Renal cortex interstitium (tissue), 11 donors: ENCODE measurements around the gene OVAAL. TPM values are rescaled to one million over a fixed set of nuclear protein-coding genes. Genes with fewer than 3 reads are reported as not detected.

ENCODE experiments used
- DNase-seq, 11 donors: peaks; one replicate each; pipeline ENCODE4 v3.0.0-alpha.2; 2013; ENCODE audit warnings: low read depth in 9 of 11, low spot score in 4 of 11; ENCODE audit errors: extremely low read depth in 1 of 11
- polyA plus RNA-seq, 3 donors: library from polyadenylated mRNA; unstranded; fragments of 120-200 nt; gene quantifications; one replicate each; pipeline ENCODE4 v1.2.1, GENCODE V29; 2013; ENCODE audit not compliant: insufficient read length in 3 of 3

The OVAAL gene
- polyA plus RNA-seq, 3 donors = not detected

GRCh38 chr1:180565121-180565871 lies 6.5 kb downstream of the OVAAL start:
- DNase-seq = no peak

- no peak for DNase-seq
Observed at GRCh38 chr1:180566026-180566425, 7.3 kb downstream of the OVAAL start.

GRCh38 chr1:180566495-180566894 lies 7.7 kb downstream of the OVAAL start:
- no peak for DNase-seq

- DNase-seq = no peak
Observed at GRCh38 chr1:180567654-180568053, 8.9 kb downstream of the OVAAL start.

GRCh38 chr1:180568184-180568583 lies 9.4 kb downstream of the OVAAL start:
- no peak for DNase-seq

- DNase-seq = no peak
Observed at GRCh38 chr1:180571060-180571831, 12.5 kb downstream of the OVAAL start.

GRCh38 chr1:180571832-180572636 lies 13.3 kb downstream of the OVAAL start:
- no peak for DNase-seq

GRCh38 chr1:180572760-180573159 lies 14.0 kb downstream of the OVAAL start:
- no peak for DNase-seq

GRCh38 chr1:180574031-180574713 lies 15.4 kb downstream of the OVAAL start:
- DNase-seq = no peak

GRCh38 chr1:180577361-180577760 lies 18.6 kb downstream of the OVAAL start:
- no peak for DNase-seq

- peak in 2 of 11 donors; percentile 12 to 18 for DNase-seq
Observed at GRCh38 chr1:180579961-180580611, 21.3 kb downstream of the OVAAL start.

GRCh38 chr1:180581635-180582039 lies 22.9 kb downstream of the OVAAL start:
- DNase-seq = no peak

GRCh38 chr1:180584869-180585268 lies 26.1 kb downstream of the OVAAL start:
- DNase-seq = no peak

GRCh38 chr1:180585994-180586359 lies 27.2 kb downstream of the OVAAL start:
- no peak for DNase-seq

- peak in 3 of 11 donors; percentile 17 to 40 (median 20) for DNase-seq
Observed at GRCh38 chr1:180586671-180587155, 27.9 kb downstream of the OVAAL start.

- no peak for DNase-seq
Observed at GRCh38 chr1:180588121-180588520, 29.4 kb downstream of the OVAAL start.

GRCh38 chr1:180590889-180591288 lies 32.1 kb downstream of the OVAAL start:
- no peak for DNase-seq

- DNase-seq = no peak
Observed at GRCh38 chr1:180593382-180593781, 34.6 kb downstream of the OVAAL start.

GRCh38 chr1:180594723-180595122 lies 36.0 kb downstream of the OVAAL start:
- DNase-seq = no peak
